CD4-positive, alpha-beta T cell treated with Interleukin-15 for 1 hour (primary cell): ENCODE measurements around the gene SLC12A7.
A peak's percentile ranks its signal among the peaks of the same experiment; 100 is the strongest.
"Not testable (repeated sequence)": the region's sequence is repeated elsewhere in the genome, so short reads cannot be mapped to it uniquely, and the experiment has no call there.

ENCODE experiments used
- DNase-seq: peaks from one replicate; pipeline ENCODE4 v3.0.0-alpha.2; 2020

SLC12A7 gene

GRCh38 chr5:1109542-1110306 is 2.1 kb downstream of the SLC12A7 start:
- no peak for DNase-seq

DNA sequence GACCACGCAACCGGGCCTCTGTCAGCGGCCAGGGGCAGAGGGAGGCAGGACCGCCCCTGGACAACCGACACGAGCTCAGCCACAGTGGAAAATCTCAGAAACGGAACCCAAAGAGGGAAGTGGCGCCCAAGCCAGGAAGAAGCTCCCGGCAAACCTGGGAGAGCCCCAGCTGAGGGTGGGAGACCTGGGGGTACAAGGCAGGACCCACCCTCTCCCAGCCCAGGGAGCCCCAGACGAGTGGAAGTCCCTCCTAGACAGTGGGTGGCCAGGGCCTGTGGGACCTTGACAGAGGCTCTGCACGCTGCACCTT is 3.0 kb downstream of the SLC12A7 start:
- DNase-seq: no peak

- DNase-seq: no peak
Observed at GRCh38 chr5:1108023-1108864, 3.6 kb downstream of the SLC12A7 start.

DNA sequence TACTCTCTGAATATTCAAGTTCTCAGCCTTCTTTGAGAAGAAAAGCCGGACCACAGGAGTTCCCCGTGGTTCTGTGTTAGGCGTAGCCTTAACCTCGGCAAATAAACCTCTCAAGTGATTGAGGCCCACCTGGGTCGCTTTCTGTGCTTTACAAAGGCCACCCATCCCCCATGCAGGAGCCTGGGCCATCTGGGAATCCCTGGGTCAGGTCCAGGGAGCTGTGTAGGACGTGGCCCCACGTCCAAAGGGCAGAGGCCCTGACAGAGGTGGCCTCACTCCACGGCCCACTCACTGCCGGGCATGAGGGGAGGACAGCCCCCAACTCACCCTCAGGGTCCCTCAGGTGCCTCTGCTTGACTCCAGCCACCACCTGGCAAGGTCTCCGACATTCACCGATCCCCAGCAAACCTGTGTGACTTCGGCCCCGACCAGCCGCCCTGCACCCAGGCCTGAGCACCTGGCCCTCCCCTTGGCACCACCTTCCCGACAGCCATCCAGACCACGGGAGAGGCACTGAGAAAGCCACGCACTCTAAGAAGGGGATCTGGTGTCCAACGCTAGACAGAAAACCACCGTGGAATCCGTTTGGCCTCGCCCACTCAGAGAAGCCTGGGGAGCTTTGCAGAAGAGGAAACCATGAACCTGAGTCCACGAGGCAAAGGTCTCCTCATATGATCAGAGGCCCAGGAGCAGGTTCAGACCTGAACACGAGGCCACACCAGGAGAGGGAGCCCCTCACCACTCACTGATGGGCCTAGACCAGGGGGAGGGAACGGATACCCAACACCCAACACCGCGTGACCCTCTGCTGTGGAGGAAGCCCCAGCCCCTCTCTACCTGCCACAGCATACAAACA is 4.5 kb downstream of the SLC12A7 start:
- no peak for DNase-seq

GRCh38 chr5:1106385-1107166 is 5.3 kb downstream of the SLC12A7 start:
- peak; percentile 36 for DNase-seq

GRCh38 chr5:1105350-1106265 is 6.3 kb downstream of the SLC12A7 start:
- peak; percentile 75 for DNase-seq

DNA sequence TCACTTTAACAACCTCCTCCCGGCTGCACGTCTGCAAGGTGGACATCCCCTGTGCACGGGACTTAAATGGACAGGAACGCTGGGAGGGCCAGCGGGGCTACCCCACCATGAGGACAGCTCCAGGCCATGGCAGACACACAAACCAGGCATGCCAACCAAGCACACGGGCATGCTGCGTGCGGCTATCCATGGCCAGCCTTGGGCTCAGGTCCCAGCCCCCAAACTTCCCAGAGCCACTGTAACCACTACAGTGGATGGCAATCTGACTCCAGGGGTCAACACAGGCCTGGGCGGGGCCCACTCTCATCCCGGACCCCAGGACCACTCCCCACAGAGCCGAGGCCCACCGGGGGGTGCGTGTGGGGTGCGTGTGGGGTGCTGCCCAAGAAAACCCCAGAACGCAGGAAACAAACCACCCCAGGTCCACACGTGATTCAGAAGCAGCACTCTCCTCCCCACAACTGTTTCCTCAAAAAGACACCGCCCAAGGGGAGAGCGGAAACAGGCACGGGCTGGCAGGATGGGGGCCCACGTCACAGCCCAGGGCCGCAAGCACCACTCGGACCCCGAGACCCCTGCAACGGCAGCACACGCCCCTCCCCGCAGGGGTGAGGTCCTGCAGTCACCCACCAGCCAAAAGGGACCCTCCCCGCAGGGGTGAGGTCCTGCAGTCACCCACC is 7.4 kb downstream of the SLC12A7 start:
- DNase-seq: peak; percentile 59

DNA sequence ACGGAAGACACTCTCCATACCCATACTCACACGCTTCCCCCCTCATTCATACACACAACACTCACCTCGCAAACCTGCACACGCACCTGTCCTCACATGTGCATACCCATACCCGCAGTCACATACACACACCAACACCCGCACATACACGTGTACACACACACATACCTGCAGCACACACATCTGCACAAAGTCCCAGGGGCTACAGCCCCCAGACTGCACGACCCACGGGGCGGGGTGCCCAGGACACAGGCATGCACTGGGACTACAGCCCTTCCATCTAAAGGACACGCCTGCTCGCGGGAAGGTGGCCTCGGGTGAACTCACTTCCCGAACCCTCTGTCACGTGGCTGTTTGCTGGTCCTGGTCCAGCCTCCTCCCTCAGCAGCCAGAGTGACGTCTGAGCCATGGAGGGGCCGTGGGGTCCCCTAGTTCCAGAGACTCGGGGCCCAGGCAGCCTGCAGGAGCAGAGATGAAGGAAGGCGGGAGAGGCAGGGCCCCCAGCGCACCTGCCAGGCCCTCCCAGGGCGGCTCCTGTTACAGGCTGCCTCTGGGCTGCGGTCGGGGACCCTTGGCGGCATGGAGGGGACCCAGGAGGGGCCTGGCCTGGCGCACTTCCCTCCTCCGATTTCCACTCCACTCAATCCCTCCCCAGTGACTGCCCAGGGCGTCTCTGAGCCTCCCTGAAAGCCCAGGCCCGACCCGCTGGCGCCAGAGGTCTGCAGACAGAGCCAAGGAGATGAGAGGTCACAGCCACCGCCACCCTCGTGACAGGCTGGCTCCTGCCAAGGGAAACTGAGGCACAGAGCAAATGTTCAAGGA is 8.1 kb downstream of the SLC12A7 start:
- peak; percentile 40 for DNase-seq

DNA sequence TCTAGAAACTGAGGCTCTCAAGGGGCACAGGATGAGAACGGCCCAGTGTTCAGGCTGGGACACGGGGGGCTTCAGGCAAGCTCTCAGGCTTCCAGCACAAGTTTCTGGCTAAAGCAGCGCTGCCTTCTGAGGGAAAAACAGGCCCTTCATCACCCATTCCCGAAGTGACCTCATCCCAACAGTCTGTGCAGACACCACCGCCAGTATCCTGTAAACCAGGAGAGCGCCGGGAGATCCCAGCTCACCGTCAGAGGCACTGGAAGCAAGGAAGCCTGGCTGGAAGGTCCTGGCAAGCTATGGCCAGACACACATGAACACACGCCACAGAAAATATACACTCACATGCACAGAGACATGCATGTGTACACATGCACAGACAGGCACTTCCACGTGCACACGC is 8.8 kb downstream of the SLC12A7 start:
- no peak for DNase-seq

DNA sequence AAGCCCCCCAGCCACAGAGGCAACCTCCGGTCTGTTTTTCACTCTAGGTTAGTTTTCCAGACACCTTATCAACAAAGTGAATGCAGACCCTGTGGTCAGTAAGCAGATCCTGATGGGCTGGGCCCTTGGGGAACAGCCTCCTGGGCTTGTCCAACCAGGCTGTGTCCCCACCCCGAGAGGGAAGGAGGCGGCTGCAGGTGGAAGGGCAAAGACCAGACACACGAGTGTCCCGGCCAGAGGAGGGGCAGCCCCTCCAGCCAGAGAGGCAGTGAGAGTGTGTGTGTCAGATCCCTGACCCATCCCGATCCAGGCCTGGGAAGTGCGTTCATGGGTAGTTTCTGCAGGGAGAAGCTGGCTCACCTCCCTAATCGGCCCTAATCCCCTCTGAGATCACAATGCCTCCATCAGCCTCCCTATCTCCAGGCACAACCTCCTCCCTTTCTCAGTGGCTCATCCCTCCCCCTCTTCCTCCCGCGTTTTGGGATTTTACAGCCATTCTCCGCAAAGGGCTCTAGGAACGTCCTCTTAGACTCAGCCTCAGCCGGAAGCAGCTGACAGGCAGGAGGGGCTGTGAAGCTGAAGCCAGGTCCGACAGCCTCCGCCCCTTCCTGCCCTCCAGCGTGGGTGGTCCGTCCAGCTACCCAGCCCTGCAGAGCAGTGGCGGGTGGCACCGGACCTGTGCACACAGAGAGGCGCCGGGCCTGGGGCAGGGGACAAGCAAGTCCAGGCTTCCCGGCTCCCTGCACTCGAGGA is 9.7 kb downstream of the SLC12A7 start:
- DNase-seq: no peak

DNA sequence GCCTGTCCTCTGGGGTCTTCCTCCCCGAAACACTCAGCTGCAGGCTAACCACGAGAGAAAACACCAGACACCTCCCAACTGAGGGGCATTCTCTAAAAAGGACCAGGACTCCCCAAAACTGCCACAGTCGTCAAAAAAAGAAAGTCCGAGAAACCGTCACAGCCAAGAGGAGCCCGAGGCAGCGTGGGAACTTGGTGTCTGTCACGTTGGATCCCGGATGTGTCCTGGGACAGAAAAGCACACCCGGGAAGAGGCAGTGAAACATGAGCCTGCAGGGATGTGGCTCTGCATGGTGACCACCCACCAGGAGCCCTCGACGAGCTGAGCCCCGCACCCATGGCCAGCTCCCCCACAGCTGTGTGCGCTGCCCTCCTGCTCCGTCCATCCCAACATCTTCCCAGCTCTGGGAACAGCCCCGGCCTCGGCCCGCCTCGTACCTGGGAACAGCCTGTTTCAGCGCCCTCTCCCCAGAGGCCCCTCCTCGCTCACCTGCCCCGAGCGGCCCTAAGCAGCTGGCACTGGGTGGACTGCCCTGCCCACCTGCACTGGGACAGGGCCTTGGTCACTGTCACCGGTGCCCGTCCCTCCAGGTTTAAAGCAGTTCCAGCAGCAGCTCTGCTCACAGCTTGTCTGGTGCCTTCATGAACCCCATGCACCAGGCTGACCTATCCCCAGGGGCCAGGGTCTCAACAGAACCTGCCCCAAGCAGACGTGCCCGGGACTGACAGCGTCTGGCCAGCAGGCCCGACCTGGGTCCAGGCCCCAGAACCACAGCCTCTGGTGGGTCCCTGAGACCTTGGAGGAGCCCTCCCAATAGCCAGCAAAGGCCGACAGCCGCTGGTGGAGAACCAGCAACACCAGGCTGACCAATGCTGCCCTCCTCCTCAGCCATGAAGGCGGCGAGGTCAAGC is 10.9 kb downstream of the SLC12A7 start:
- DNase-seq: no peak

DNA sequence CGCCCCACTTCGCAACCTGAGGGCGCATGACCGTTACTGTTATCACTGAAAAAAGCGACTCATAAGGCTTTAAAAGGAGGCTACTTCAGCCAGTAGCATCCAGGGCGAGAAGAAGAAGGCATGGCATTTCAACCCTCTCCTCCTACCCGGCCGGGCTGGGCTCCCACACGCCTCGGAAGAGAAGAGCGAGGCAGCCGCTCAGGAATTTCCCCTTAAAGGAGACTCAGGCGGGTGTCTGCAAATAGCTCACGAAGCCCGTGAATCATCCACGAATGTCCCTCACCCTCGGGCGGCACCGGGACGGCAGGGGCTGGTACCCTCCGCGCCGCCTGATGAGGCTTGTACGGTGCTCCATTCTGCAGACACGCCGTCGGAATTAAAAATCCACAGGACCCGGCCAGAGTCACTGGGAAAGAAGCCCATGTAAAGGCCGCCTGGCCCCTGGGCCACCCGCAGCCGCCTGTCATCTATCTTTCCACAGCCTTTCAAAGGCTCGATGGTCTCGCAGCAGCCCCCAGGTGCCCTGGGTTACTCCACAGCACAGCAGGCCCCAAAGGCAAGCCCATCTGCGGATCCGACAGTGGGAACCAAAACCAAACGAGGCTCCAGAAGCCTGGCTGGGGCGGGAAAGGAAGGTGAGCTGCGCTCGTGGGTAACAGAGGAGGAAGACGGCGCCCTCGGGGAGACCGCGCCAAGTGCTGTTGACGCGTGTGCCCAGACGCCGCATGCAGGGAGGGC is 11.8 kb downstream of the SLC12A7 start:
- no peak for DNase-seq

GRCh38 chr5:1098986-1099597 is 12.8 kb downstream of the SLC12A7 start:
- no peak for DNase-seq

- DNase-seq: not testable (repeated sequence)
Observed at GRCh38 chr5:1097988-1098385, 13.9 kb downstream of the SLC12A7 start.

DNA sequence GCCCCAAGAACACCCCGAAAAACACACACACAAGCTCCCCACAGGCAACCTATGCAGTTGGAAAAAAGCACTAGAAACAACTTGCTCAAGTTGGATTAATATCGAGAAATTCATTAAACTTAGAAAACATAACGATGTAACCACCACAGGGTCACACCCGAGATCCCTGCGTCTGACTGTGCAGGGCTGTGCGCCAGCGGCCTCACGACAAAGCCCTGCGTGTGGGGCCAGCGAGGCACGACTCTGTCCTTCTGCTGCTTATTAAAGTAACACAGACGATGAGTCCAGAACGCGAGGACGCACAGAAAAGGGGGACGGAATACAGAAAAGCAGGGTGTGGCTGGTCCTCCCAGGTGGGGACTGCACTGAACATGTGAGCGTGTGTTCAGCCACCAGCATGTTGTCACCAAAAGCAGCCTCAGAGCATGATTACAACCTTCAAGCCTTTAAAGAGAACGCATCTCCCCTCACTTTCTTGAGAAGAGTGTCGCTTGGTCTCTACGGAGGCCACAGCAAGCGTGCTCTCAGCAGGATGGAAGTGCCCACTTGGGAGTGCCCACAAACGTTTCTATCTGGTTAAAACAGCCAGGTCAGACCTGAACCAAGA is 14.4 kb downstream of the SLC12A7 start:
- DNase-seq: no peak

DNA sequence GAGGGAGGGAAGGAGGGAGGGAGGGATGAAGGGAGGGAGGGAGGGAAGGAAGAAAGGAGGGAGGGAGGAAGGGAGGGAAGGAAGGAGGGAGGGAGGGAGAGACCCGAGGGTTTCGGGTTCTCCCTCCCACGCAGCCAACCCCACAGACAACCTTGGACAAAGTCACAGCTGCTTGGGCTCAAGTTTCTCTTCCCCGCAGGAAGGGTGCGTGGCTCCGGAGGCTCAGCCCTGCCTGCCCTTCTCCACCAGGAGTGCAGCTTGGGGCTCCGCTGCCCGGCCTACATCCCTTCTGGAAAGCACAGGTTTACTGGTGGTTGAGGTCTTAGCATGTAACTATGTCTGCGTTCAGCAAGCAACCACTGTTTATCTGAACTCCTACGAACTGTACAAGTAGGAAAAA is 15.0 kb downstream of the SLC12A7 start:
- DNase-seq: no peak

GRCh38 chr5:1095990-1096363 is 15.9 kb downstream of the SLC12A7 start:
- DNase-seq: no peak
